ENCODE data around the gene PDXK. TPM values are rescaled to one million over a fixed set of nuclear protein-coding genes. Genes with fewer than 3 reads are reported as not detected.
"Not testable (repeated sequence)": the region's sequence is repeated elsewhere in the genome, so short reads cannot be mapped to it uniquely, and the experiment has no call there.

Gene PDXK
- 100 to 1,000 TPM; 122 to 156 (median 143) TPM for total RNA-seq

DNA sequence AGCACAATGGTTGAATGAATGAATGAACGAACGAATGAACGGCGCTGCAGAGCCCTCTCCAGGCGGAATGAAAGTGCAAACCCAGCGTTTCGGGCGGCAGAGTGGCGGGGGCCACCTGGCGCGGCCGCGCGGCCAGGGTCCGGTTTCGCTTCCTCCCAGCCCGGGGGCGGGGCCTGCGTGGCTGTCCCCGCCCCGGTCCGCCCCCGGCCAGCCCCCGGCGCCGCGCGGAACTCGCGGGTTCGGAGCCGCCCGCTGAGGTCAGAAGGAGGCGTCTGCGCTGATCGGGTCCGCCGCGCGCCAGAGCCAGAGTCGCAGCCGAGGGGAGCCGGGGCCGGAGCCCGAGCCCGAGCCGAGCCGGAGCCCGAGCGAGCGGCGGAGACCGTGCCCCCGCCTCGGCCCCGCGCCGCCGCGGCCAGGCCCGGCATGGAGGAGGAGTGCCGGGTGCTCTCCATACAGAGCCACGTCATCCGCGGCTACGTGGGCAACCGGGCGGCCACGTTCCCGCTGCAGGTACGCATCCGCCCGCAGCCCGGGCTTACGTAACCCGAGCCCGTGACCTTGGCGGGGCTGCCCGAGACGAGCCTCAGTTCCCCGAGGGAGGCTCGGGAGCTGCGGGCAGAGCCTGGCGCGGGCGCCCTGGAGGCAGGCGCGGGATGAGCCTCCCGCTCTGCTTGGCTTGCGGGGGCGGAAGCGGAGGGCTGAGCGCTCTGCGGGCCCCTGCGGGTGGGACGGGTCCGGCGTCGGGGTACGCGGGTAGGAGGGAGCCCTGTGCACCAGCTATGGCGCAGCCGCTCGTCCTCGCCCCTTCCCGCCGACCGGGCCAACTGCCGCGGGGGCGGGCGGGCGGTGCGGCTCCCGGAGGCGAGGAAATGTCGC, at the start of gene PDXK:
PDXK (plus strand) TSS at position 258 of the 876 bp plus-strand sequence; CDS start at position 424, 166 bp downstream.
- Histone ChIP-seq H3K36me3 (peaks cover 0 to 10% (median 4%) of the 10 kb centered on the region in 3 donors), H3K27ac (peak within 1 kb of the TSS; percentile 64 to 91 (median 87)), H3K27me3 (no peaks in the 10 kb centered on the region), H3K4me3 (peak within 1 kb of the TSS; percentile 68 to 88 (median 86)), H3K4me1 (peaks cover 0 to 39% (median 21%) of the 10 kb centered on the region in 4 donors), H3K9me3 (no peaks in the 10 kb centered on the region)
- 0% methylated on average over 35 to 36 of the region's 117 CpGs for WGBS, 2 donors
- TF ChIP-seq POLR2A (IDR thresholded peaks at IDR 0.05): peak; percentile 65 to 93
- TF ChIP-seq, protein P1, sequence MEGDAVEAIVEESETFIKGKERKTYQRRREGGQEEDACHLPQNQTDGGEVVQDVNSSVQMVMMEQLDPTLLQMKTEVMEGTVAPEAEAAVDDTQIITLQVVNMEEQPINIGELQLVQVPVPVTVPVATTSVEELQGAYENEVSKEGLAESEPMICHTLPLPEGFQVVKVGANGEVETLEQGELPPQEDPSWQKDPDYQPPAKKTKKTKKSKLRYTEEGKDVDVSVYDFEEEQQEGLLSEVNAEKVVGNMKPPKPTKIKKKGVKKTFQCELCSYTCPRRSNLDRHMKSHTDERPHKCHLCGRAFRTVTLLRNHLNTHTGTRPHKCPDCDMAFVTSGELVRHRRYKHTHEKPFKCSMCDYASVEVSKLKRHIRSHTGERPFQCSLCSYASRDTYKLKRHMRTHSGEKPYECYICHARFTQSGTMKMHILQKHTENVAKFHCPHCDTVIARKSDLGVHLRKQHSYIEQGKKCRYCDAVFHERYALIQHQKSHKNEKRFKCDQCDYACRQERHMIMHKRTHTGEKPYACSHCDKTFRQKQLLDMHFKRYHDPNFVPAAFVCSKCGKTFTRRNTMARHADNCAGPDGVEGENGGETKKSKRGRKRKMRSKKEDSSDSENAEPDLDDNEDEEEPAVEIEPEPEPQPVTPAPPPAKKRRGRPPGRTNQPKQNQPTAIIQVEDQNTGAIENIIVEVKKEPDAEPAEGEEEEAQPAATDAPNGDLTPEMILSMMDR (IDR thresholded peaks at IDR 0.05): peak in 2 of 5 experiments; percentile 37 to 40
- peak in 1 of 2 donors; percentile 75 for TF ChIP-seq EP300 (IDR thresholded peaks at IDR 0.05)
- DNase-seq (ENCODE audit: low spot score in 2 of 2): peak; percentile 71 to 77

DNA sequence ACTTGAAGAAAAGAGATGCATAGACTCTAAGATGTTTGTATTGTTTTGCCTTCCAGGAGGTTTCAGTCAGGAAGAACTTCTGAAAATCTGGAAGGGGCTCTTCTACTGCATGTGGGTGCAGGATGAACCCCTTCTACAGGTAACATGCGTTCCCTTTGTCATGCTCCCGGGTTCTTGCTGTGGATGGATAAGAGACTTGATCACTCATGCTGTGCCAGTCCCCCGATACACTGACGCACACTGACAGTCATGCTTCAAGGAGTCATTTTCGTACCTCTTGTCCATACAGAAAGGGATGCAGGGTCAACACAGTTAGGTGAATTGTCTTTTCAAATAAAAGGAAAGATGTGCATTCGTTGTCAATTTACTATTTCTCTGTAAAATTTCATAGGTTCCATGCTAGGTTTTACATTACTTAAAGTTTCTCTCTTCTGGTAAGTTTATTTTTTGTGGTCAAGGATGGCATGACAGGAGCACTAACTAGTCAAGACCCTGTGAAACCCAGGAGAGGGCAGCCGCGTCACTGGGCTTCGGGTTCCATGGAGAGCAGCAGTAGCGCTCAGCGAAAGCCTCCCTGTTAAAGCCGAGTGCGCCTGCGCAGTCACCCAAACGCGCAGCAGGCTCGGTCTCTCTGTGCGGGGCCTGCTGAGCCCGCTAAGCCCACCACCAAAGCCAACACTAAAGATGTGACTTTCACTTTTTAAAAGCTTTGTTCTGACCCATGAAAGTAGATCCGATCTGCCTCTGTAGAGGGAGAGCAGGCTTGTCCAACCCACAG, 48.9 kb upstream of the PDXK start:
- TF ChIP-seq EP300 (IDR thresholded peaks at IDR 0.05) (no peak), POLR2A (IDR thresholded peaks at IDR 0.05) (no peak)
- TF ChIP-seq, protein P1 (IDR thresholded peaks at IDR 0.05): no peak
- H3K4me3 ChIP-seq: no peak overlapping the region
- peaks cover 0 to 69% (median 0%) of the 10 kb centered on the region in 3 donors for H3K36me3 ChIP-seq
- 89% methylated on average over 20 of the region's 20 CpGs for WGBS, 2 donors
- no peaks in the 10 kb centered on the region for H3K4me1 ChIP-seq
- H3K27ac ChIP-seq: no peak overlapping the region
- H3K9me3 ChIP-seq: peaks cover 0 to 6% (median 0%) of the 10 kb centered on the region in 4 donors
- no peaks in the 10 kb centered on the region for H3K27me3 ChIP-seq
- DNase-seq (ENCODE audit: low spot score in 2 of 2): no peak

DNA sequence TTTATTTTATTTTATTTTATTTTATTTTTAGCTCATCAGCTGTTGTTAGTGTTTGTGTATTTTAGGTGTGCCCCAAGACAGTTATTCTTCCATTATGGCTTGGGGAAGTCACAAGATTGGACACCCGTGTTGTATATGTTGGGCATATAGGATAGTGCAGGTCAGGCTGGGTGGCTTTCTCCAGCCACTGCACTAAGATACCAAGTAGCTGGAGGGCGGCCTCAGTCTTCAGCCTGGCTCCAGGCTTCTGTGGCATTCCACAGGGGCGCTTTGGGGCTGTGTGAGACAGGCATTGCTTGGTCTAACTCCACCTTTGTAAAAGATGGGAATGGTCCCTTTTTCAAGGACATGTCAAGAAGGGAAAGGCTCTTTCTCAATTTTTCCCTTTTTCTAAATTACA, 43.1 kb upstream of the PDXK start:
- peaks cover 0 to 92% (median 12%) of the 10 kb centered on the region in 3 donors for H3K36me3 ChIP-seq
- H3K27me3 ChIP-seq: no peaks in the 10 kb centered on the region
- H3K9me3 ChIP-seq: no peaks in the 10 kb centered on the region
- WGBS, 2 donors: 89 to 91% methylated on average over 3 of the region's 3 CpGs
- H3K4me1 ChIP-seq: no peaks in the 10 kb centered on the region
- H3K27ac ChIP-seq: no peak overlapping the region
- no peak overlapping the region for H3K4me3 ChIP-seq
- DNase-seq (ENCODE audit: low spot score in 2 of 2): no peak
- TF ChIP-seq EP300 (IDR thresholded peaks at IDR 0.05) (no peak), POLR2A (IDR thresholded peaks at IDR 0.05) (no peak)

DNA sequence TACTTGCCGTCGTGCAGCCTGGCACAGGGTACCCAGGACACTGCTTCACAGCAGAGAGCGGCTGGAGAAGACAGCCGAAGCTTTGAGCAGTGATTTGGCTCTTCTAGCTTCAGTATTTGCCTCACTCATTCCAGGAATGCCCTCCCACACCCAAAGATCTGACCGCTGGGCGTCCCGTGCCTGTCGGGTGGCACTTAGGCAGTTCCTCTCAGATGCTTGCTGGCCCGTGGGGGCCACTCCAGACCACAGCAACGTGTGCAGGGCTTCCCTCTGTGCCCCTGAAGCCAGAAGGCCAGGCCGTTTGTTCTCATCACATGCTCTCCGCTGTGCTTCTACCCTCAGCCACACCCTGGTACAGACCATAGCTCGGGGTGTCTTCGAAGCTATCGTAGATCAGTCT, 42.5 kb upstream of the PDXK start:
- no peak for DNase-seq (ENCODE audit: low spot score in 2 of 2)
- Histone ChIP-seq H3K4me1 (no peaks in the 10 kb centered on the region), H3K27ac (no peak overlapping the region), H3K36me3 (peaks cover 0 to 92% (median 12%) of the 10 kb centered on the region in 3 donors), H3K4me3 (no peak overlapping the region), H3K27me3 (no peaks in the 10 kb centered on the region), H3K9me3 (no peaks in the 10 kb centered on the region)
- TF ChIP-seq POLR2A (IDR thresholded peaks at IDR 0.05): no peak
- TF ChIP-seq EP300 (IDR thresholded peaks at IDR 0.05): no peak
- TF ChIP-seq, protein P1 (IDR thresholded peaks at IDR 0.05): no peak
- WGBS, 2 donors: 87 to 91% methylated on average over 13 to 15 of the region's 15 CpGs

DNA sequence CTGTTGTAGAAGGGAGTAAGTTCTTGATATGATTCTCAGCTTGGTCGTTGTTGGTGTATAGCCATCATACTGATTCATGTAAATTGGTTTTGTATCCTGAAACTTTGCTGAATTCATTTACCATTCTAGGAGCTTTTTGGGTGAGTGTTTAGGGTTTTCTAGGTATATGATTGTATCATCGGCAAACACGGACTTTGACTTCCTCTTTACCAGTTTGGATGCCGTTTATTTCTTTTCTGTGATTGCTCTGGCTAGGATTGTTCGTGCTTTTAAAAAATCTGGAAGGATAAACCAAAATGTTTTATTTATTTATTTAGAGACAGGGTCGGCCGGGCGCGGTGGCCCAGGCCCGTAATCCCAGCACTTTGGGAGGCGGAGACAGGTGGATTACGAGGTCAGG, 39.0 kb upstream of the PDXK start:
- no peak for DNase-seq (ENCODE audit: low spot score in 2 of 2)
- TF ChIP-seq, protein P1 (IDR thresholded peaks at IDR 0.05): no peak
- TF ChIP-seq POLR2A (IDR thresholded peaks at IDR 0.05): no peak
- Histone ChIP-seq H3K36me3 (peaks cover 2 to 97% (median 26%) of the 10 kb centered on the region in 3 donors), H3K9me3 (no peaks in the 10 kb centered on the region), H3K27ac (no peak overlapping the region), H3K4me3 (no peak overlapping the region), H3K27me3 (no peaks in the 10 kb centered on the region), H3K4me1 (no peaks in the 10 kb centered on the region)
- 93 to 96% methylated on average over 12 of the region's 12 CpGs for WGBS, 2 donors

DNA sequence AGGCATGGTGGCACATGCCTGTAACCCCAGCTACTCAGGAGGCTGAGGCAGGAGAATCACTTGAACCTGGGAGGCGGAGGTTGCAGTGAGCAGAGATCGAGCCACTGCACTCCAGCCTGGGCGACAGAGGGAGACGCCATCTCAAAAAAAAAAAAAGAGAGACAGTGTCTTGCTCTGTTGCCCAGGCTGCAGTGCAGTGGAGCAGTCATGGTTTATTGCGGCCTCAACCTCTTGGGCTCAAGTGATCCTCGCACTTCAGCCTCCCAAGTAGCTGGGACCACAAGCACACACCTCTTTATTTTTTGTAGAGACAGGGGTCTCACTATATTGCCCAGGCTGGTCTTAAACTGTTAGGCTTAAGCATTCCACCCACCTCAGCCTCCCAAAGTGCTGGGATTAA, 38.5 kb upstream of the PDXK start:
- H3K36me3 ChIP-seq: peaks cover 2 to 97% (median 30%) of the 10 kb centered on the region in 3 donors

More for the DNA sequence above, 38.5 kb upstream of the PDXK start:
- WGBS, 2 donors: 89 to 90% methylated on average over 6 of the region's 6 CpGs
- H3K27ac ChIP-seq; H3K4me1 ChIP-seq; H3K9me3 ChIP-seq; DNase-seq (ENCODE audit: low spot score in 2 of 2); H3K27me3 ChIP-seq; H3K4me3 ChIP-seq: not testable (repeated sequence)

All from tibial nerve (tissue), 4 donors.